AG04449 (cell line): ENCODE data around the gene TCEA3.

Experiments
- CTCF ChIA-PET: fragments of 350-600 bp; formaldehyde crosslinking; extraction: SDS; loops from one replicate; lab custom pipeline; 2021; ENCODE audit warnings: antibody characterized with exemption; lab: Yijun Ruan, JAX
- POLR2A ChIA-PET: fragments of 400-600, 350-600 bp; formaldehyde crosslinking; extraction: SDS; loops from one replicate; lab custom pipeline; 2020; ENCODE audit warnings: antibody characterized with exemption, inconsistent platforms; lab: Yijun Ruan, JAX
- DNase-seq: peaks from one replicate; pipeline ENCODE4 v3.0.0-alpha.2; 2010; ENCODE audit warnings: low read depth, low spot score
- H3K4me3 ChIP-seq: 2 replicates; pipeline ENCODE4 v1.5.1; 2011; ENCODE audit warnings: low read depth, mild to moderate bottlenecking, control low read depth, low read length
- TF ChIP-seq, protein P1 (sequence below): IDR thresholded peaks from one replicate; pipeline ENCODE4 v1.5.1; 2011; ENCODE audit warnings: mild to moderate bottlenecking, moderate library complexity, low read length, control low read depth, inconsistent platforms; ENCODE audit not compliant: insufficient read depth; ENCODE audit errors: missing control alignments

Gene TCEA3

DNA sequence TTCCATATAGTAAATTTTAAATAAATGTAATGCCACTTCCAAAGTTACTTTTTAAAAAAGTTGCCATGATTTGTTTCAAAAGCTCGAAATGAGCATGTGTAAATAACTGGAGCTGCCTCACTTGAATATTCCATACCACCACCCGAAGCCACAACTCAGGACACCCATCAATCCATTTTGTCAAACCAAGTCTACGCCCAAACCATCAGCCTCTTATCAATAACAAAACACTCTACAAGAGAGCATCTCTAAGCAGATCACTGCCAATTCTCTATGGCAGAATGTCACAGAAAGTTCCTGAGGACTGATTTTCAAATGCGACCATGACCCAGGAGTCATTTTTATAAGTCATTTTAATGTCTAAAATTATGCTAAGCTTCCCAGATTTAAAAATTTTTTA, 84.9 kb downstream of the TCEA3 start:
- ChIA-PET POLR2A (no interaction called here), CTCF (interaction anchor here (0.7 to 1.3 kb wide), 6 partner anchors 11 to 200 kb away, joined by 3 to 4 read pairs (median 3); no protein-coding TSS in a partner anchor)
- TF ChIP-seq, protein P1, sequence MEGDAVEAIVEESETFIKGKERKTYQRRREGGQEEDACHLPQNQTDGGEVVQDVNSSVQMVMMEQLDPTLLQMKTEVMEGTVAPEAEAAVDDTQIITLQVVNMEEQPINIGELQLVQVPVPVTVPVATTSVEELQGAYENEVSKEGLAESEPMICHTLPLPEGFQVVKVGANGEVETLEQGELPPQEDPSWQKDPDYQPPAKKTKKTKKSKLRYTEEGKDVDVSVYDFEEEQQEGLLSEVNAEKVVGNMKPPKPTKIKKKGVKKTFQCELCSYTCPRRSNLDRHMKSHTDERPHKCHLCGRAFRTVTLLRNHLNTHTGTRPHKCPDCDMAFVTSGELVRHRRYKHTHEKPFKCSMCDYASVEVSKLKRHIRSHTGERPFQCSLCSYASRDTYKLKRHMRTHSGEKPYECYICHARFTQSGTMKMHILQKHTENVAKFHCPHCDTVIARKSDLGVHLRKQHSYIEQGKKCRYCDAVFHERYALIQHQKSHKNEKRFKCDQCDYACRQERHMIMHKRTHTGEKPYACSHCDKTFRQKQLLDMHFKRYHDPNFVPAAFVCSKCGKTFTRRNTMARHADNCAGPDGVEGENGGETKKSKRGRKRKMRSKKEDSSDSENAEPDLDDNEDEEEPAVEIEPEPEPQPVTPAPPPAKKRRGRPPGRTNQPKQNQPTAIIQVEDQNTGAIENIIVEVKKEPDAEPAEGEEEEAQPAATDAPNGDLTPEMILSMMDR, result no peak

DNA sequence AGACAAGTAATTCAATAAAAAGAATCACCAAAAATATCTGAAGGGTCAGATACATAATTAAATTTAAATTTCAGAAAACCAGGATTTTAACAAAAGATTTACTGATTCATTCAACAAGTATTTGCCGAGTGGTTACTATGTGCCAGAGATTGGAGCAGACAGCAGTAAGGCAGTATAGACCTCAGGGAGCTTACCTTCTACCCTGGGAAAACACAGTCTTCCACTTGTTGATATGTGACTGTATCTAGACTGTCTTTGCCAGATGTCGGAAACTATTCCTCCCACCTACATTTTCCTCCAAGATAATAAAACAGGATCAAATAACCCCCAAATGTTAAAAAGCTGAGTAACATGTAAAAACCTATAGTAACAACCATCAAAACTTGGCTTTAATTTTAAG, 86.7 kb downstream of the TCEA3 start:
- ChIA-PET POLR2A (no interaction called here), CTCF (interaction anchor here (0.9 to 1.4 kb wide), 3 partner anchors 8 to 65 kb away, joined by 3 read pairs; no protein-coding TSS in a partner anchor)
- H3K4me3 ChIP-seq, result no peak overlapping the region
- TF ChIP-seq, protein P1, result no peak
- no peak for DNase-seq

More for the DNA sequence above, 84.9 kb downstream of the TCEA3 start:
- DNase-seq, result no peak
- H3K4me3 ChIP-seq, result no peak overlapping the region

DNA sequence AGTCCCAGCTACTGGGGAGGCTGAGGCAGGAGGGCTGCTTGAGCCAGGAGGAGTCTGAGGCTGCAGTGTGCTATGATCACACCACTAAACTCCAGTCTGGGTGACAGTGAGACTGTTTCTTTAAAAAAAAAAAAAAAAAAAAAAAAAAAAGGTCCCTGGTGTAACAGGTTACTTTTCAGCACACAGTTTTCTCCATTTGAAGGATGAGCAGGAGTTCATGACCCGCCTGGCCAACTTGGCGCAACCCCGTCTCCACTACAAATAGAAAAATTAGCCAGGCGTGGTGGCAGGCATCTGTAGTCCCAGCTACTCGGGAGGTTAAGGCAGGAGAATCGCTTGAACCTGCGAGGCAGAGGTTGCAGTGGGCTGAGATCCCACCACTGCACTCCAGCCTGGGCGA, 92.8 kb downstream of the TCEA3 start:
- TF ChIP-seq, protein P1, result no peak
- H3K4me3 ChIP-seq, result no peak overlapping the region
- CTCF ChIA-PET, result no interaction called here
- DNase-seq, result no peak
- POLR2A ChIA-PET, result no interaction called here
